ENCODE results near the gene ZNF174.

Gene ZNF174

DNA sequence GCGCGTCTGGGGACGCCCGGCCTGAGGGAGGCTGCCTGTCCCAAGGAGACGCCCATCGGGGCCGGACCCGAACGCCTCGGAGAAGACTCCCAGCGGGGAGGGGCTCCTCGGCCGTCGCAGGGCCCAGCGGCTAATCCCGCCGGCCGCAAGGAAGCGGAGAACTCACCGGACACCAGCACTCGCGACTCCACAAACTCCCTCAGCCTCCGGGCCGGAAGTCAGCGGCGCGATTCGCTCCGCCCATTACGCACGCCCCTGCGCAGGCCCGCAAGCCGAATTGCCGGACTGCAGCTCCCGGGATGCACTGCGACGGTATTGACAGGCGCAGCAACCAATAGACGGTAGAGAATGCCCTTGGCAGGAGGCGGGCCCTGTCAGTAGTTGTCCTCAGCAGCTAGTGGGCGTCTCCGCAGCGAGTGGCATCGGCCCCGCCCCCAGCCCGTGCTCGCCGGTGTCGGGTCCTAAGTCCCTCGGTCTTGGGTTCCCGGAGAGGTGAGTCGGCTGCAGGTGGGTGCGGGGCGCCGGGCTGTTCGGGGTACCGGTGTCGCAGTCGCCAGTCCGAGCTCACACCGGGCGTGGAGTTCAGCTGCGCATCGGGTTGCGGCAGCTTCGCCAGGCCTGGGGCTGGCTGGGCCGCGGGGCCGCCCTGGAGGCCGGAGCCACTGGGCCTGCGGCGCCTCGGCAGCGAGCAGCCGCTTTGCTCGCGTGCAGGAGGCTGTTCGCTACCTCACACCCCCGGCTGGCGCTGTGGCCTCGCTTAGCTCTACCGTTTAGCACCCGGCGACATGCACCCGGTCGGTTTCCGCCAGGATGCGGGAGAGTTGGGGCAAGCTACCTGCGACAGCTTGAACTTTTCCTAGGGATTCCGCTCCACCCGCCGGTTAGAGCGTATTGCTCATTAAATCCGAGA is at the start of gene ZNF174, which contains the start of gene ZSCAN32:
TSS of gene ZNF174 (plus strand) at position 437 of the 910 bp plus-strand sequence. CDS start 790 bp downstream, outside the sequence.
TSS of gene ZSCAN32 (minus strand) at position 226 of the 910 bp plus-strand sequence. CDS start 3,447 bp downstream, outside the sequence.
- peak; percentile 99 for DNase-seq (ENCODE audit: low spot score)

DNA sequence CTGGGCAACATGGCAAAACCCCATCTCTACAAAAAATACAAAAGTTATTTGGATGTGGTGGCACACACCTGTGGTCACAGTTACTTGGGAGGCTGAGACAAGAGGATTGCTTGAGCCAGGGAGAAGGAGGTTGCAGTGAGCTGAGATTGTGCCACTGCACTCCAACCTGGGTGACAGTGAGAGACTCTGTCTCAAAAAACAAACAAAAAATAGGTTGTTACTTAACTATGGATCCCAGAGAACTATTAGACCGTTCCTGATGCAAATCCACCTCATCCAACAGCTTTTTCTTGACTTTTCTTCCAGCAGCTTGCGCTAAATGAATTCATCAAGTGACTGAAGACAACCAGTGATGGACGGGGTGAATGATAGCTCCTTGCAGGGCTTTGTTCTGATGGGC is 45.4 kb upstream of the ZNF174 start, which contains the start of gene OR2C1:
TSS of gene OR2C1 (plus strand) at position 301 of the 400 bp plus-strand sequence. CDS start at position 353, 52 bp downstream.
- no peak for DNase-seq (ENCODE audit: low spot score)

DNA sequence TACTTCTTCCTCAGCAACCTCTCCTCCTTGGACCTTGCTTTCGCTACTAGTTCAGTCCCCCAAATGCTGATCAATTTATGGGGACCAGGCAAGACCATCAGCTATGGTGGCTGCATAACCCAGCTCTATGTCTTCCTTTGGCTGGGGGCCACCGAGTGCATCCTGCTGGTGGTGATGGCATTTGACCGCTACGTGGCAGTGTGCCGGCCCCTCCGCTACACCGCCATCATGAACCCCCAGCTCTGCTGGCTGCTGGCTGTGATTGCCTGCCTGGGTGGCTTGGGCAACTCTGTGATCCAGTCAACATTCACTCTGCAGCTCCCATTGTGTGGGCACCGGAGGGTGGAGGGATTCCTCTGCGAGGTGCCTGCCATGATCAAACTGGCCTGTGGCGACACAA is 44.9 kb upstream of the ZNF174 start:
- DNase-seq (ENCODE audit: low spot score) = no peak

DNA sequence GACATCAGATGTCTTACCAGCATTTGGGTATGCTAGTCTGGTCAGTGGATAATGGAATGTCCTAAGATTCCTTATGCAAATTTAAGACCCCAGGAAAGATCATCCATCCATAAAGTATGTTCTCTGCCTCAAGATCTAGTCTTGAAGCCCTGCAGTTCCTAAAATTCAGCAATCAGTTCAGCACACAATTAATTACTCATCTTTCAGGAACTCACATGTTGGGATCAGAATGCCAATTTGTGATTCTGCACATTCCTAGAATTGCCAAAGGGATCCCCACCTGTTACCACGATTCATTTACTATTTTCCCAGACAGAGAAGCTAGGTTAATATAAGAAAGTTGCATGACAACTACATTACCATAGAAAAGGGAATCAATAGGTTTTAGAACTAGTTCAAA is 42.1 kb upstream of the ZNF174 start:
- DNase-seq (ENCODE audit: low spot score) = no peak

DNA sequence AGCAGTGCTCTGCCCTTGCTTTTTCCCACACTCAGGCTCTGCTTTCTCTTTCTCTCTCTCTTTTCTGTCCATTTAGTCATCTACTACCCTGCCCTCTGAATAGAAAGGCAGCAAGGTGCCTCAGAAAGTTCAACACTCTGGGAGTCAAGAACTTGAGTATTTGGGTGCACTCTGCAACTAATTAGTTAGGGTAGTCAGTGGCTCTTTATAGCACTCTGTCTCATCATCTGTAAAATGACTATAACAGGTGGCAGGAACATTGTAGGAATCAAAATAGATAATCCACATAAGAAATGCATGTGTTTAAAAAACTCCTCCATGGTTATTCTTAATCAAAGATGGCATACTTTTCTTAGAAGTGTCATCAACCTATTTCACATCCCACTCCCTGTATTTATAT is 38.1 kb upstream of the ZNF174 start:
- DNase-seq (ENCODE audit: low spot score) = no peak

DNA sequence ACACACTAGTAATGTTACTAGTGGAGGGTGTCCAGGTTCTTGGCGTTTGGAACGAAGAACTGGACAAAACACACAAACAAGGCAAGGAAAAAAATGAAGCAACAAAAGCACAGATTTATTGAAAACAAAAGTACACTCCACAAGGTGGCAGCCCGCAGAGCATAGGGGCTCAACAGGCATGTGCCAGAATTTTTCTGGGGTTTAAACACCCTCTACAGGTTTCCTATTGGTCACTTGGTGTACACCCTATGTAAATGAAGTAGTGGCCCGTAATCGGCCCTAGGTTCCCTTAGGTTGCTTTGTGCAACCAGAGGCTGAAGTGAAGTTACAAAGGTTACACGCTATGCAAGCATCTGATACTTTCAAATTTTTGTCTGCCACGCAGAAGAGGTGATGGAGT is 37.2 kb upstream of the ZNF174 start:
- no peak for DNase-seq (ENCODE audit: low spot score)

DNA sequence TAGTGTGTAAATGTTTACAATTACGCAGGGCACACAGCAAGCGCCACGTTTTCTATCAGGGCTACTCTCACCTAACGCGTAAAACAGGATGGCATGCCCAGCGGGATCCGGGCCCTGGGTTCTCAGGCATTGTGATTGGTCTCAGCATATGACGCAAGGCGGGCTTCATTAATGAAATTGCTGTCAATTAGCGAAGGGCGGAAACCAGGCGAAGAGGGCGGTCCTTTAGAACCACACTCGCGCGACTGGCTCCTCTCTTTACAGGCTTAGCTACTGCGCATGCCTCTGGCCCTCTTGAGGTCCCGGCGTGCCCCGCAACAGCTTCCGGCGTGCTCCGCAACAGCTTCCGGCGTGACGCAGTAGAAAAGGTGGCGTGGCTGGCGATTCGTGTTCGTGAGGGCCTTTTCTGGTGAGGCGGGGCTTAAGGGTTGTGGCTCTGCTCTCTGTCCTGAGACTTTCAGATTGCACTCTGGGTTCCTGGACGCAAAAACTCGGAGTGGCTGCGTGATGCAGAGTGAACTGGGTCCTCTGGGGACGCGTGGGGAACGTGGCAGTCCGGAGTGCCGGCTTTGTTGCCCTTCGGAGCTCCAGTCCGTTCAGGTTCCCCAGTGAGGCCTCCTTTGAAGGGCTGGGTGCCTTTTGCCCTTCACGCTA is 36.1 kb upstream of the ZNF174 start:
- DNase-seq (ENCODE audit: low spot score) = peak; percentile 86

DNA sequence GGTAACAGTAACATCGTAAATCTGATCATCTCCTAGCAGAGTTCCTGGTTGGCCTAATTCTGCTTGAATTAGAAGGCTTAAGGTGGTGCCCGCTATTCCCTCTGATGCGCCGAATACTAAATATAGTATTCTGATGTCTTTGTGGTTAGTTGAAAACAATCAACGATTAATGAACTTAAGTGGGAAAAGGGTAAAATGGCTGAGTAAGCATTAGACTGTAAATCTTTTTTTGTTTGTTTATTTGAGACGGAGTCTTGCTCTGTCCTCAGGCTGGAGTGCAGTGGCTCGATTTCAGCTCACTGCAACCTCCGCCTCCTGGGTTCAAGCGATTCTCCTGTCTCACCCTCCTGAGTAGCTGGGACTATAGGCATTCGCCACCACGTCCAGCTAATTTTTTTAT is 31.9 kb upstream of the ZNF174 start:
- no peak for DNase-seq (ENCODE audit: low spot score)

DNA sequence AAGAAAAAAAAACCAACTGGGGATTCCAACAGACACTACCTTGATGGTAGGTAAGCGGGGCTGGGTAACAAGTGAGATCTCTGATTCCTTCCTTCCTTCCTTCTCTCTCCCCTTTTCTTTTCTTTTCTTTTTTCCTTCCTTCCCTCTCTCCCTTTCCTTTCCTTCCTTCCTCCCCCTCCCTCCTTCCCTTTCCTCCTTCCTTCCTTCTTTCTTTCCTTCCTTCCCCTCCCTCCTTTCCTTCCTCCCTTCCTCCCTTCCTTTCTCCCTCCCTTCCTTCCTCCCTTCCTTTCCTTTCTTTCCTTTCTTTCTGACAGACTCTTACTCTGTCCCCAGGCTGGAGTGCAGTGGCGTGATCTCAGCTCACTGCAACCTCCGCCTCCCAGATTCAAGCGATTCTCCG is 25.3 kb upstream of the ZNF174 start:
- no peak for DNase-seq (ENCODE audit: low spot score)

DNA sequence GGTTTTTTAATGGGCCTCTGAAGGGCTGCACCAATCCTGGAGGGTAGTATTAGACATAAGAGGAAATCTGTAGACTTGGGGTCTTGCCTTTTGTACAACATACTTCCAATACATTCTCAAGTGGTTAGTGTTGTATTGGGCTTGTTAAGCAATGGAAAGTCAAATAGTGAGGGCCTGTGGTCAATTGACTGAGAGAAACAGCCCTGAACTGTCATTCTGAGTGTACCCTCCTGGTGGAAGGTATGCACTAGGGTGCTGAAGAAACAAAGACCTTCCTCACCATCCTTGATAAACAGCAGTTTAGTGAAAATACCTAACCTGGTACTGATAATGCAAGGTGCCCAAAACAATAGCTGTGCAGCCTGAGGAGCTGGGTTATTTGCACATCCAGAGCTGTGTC is 23.1 kb upstream of the ZNF174 start:
- no peak for DNase-seq (ENCODE audit: low spot score)

DNA sequence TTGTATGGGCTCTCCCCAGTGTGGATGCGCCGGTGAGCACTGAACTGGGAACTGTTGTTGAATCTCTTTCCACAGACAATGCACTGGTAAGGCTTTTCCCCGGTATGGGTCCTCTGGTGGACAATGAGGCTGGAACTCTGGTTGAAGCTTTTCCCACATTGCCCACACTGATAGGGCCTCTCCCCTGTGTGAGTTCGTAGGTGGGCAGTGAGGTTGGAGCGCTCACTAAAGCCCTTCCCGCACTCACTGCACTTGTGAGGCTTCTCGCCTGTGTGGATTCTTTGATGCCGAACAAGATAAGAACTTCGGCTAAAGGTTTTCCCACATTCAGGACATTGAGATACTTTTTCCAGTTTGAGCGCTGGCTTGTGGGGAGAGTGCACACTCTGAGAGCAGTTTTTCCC is 18.0 kb upstream of the ZNF174 start:
- no peak for DNase-seq (ENCODE audit: low spot score)

DNA sequence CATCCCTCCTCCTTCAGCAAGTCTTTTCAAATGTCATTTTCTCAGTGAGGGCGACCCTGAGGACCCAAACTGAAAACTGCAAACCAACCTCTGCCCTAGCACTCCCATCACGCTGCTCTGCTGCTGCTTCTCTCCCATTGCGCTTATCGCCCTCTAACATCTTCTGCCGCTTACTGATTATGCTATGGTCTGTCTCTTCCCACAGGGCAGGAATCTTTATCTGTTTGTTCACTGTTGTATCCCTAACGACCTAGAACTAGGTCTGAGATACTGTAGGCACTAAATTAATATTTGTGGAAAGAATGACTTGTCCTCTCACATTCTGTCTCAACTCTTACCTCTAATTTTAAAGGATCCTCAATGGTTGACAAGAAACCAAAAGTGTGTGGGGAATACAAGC is 12.7 kb upstream of the ZNF174 start:
- DNase-seq (ENCODE audit: low spot score) = no peak

DNA sequence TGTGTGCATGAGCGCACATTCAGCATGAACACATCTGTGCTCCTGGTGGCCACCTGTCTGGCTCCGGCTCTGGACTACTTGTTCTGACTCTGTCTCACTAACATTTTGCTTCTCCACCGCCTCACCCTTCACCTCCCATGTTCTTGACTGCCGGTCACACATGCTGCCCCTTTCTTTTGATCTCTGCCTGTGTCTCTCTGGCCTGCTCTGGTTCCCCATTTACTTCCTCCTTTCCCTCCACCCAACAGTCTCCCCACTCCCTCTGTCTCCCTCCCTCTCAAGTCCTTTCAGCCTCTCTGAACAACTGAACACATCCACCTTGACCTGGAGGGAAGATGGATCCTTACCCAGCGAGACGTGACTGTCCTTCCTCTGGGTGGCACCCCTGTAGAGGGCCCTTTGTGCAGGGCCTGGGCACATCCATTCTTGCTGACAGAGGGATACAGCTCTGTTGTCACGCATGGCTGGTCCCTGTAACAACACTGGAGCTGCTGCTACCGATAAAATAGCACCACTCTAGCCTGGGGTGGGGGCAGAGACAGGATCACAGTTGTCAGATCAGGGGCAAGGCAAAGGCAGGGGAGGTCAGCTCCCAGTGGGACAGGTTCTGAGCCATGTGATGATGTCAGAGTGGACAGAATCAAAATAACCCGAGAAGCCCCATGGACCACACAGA is 11.2 kb upstream of the ZNF174 start:
- no peak for DNase-seq (ENCODE audit: low spot score)

DNA sequence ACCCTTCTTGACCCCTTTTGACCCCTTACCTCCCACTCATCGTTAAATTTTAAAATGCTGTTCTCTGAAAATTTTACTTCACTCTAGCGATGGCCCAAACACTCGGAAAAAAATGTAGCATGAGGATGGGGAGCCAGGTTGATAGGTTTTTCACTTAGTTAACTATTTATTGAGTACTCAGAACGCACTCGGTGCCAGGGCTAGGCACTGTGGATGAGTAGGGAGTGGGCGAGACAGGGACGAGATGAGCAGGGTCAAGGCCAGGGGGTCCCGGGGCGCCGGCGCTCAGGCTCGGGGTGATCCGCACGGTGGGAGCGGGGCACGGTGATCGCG is 603 bp upstream of the ZNF174 start:
- DNase-seq (ENCODE audit: low spot score) = no peak

DNA sequence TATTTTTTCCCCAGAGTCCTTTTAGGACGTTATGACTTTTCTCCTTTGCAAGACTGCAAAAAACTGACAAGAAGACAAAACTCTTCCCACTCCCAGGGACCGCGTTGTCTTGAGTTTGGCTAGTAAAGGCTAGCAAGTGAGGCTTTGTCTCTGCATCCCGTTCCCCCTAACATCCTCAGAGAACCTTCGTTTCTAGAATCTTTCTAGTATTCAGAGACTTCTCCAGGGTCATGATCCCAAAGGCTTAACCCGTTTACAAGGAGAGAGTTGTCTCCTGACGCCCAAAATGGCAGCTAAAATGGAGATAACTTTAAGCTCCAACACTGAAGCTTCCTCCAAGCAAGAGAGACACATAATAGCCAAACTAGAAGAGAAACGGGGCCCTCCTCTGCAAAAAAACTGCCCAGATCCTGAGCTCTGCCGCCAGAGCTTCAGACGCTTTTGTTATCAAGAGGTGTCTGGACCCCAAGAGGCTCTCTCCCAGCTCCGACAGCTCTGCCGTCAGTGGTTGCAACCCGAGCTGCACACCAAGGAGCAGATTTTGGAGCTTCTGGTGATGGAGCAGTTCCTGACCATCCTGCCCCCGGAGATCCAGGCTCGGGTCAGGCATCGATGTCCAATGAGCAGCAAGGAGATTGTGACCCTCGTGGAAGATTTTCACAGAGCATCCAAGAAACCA is 843 bp downstream of the ZNF174 start:
- DNase-seq (ENCODE audit: low spot score) = no peak

DNA sequence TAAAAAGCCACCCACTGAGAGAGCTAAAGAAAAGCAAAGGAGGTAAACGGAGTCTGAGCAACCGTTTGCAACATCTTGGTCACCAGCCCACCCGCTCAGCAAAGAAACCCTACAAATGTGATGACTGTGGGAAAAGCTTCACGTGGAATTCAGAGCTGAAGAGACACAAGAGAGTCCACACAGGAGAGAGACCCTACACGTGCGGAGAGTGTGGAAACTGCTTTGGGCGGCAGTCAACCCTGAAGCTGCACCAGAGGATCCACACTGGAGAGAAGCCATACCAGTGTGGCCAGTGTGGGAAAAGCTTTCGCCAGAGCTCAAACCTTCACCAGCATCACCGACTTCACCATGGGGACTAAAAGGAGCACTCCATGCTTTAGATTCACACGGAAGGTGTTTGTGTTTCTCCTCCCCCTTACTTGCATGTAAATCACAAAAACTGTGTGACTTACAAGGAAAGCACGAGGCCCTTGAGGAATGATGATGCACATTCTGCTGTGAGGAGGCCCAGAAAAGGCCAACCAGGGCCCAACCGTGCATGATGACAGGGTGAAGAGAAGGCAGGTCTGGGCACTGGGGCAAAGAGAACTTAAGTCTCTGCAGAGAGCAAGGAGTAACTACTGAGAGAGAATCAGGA is 7.7 kb downstream of the ZNF174 start:
- DNase-seq (ENCODE audit: low spot score) = no peak

DNA sequence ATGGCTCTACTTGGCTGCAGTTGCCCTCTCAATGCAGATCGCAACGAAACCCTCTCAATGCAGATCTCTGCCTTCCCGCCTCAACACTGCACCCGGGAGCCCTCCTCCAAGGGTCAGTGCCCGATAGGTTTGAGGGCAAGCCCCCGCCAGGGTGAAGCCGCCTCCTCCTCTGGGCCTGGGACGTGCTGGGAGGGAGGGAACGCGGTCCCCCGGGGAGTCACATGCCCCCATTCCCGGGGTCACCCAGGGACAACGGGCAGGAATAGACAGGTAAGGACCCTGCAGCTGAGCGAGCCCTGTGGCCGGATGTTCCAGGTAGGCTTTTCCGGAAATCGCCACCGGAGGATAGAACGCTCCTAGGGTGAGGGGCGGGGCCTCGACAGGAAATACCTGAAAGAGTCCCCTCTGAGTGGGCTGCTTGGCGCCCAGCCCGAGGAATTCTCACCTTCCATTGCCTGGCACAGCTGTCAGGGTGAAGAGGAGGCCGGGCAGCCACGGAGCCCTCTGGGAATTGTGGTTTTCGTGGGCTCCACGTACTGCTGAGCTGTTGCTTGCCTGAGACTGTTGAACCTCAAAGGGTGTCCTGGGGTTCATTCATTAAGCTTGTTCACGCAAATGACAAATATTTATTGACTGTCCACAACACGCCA is 12.8 kb downstream of the ZNF174 start:
- DNase-seq (ENCODE audit: low spot score) = no peak

DNA sequence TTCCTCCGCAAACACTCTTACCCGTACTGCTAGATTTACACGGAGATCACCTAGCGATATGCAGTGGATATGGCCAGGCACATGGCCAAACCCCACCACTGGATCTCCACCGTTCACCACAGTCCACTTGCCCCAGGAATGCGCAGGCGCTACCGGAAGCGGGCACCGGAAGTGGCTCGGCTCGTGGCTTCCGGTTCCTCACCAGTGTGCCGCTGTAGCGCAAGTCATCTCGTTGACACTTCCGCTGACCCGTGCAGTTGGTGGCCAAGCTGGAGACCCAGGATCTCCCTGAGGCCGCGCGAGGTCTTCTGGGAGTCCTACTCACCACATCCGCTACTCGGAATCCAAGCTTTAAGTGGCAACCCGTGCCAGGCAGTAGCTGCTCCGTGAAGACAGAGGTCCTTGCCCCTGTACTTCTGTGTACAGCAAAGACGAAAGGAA is 30.8 kb downstream of the ZNF174 start:
- peak; percentile 35 for DNase-seq (ENCODE audit: low spot score)

DNA sequence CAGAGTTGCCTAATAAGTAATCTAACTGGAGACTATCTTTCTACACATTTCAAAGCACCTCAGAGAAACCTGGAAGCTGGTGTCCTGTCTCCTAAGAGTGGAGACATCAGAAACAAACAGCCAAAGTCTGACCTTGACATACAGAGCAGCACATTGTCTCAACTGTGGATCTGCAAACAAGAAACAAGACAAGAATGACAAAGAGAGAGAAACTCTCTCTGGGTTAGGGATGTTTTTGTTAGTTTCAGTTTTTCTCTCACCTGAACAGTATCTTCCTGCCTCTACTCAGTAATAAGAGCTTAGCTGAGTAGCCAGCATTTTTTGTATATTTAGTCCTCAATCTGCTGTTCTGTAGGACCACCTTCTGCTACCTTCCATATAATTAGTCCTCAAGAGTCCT is 33.4 kb downstream of the ZNF174 start:
- DNase-seq (ENCODE audit: low spot score) = no peak

DNA sequence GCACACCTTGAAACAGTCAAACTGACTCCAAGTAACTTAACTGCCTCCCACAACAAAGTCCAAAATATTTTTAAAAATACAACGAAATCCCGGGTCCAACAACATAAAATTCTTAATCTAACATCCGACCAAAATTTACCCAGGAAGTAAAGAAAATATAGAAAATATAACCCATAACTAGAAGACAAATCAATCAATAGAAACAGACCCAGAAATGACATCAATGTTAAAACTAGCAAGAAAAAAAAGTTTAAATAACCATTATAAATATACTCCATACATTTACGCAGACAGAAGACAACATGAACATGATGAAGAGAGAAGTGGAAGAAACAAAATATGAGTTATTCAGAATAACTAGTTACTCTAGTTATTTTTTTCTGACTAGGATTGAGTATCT is 38.6 kb downstream of the ZNF174 start:
- DNase-seq (ENCODE audit: low spot score) = no peak
